IMR-90 (cell line): ENCODE results near the gene KLF7. TPM values are rescaled to one million over a fixed set of nuclear protein-coding genes. Genes with fewer than 3 reads are reported as not detected.

ENCODE experiments used
- ATAC-seq: fragments of 200-7000 bp; cut with Tn5 transposase; 2 replicates; pipeline ENCODE4 v1.9.1; 2020; ENCODE audit warnings: low read depth, mild to moderate bottlenecking, moderate library complexity
- BruUV-seq: library from RNA; stranded (reverse); fragments of 400-500 nt; replicated peaks from 2 replicates; lab custom pipeline; 2021; lab: Mats Ljungman, UMichigan
- CTCF ChIA-PET: fragments of 300-600 bp; formaldehyde crosslinking; extraction: SDS; loops from one replicate; lab custom pipeline; 2021; ENCODE audit warnings: antibody characterized with exemption; lab: Yijun Ruan, JAX
- POLR2A ChIA-PET: fragments of 300-600 bp; sonication (Branson Sonifier 250); formaldehyde crosslinking; loops from one replicate; lab custom pipeline; 2022; ENCODE audit warnings: antibody characterized with exemption; ENCODE audit not compliant: unreplicated experiment; lab: Charles Lee
- DNase-seq: peaks from one replicate; pipeline ENCODE4 v3.0.0; 2013
- H2AFZ ChIP-seq: replicated peaks from 2 replicates; pipeline ENCODE3; 2013; ENCODE audit warnings: low read length, mild to moderate bottlenecking; ENCODE audit not compliant: poor library complexity
- H2AK5ac ChIP-seq: 2 replicates; pipeline ENCODE4 v1.6.1; 2013; ENCODE audit warnings: low read depth, low read length, inconsistent platforms
- H2AK9ac ChIP-seq: replicated peaks from 2 replicates; pipeline ENCODE3; 2013; ENCODE audit warnings: mild to moderate bottlenecking, low read depth, low read length, moderate library complexity; ENCODE audit not compliant: poor library complexity
- H2BK120ac ChIP-seq: 2 replicates; pipeline ENCODE4 v1.6.1; 2013; ENCODE audit warnings: low read depth, low read length, inconsistent platforms
- H2BK15ac ChIP-seq: 3 replicates; pipeline ENCODE4 v1.6.1; 2013; ENCODE audit warnings: low read depth, low read length, inconsistent platforms
- H2BK20ac ChIP-seq: 2 replicates; pipeline ENCODE4 v1.6.1; 2013; ENCODE audit warnings: low read depth, mild to moderate bottlenecking, inconsistent platforms, low read length, moderate library complexity
- H2BK5ac ChIP-seq: 2 replicates; pipeline ENCODE4 v1.6.1; 2013; ENCODE audit warnings: mild to moderate bottlenecking, low read depth, low read length, inconsistent platforms; ENCODE audit not compliant: poor library complexity, severe bottlenecking
- H3K14ac ChIP-seq: replicated peaks from 2 replicates; pipeline ENCODE4 v1.6.1; 2013; ENCODE audit warnings: low read depth, low read length, inconsistent platforms
- H3K18ac ChIP-seq: 2 replicates; pipeline ENCODE4 v1.6.1; 2013; ENCODE audit warnings: low read depth, low read length, control low read depth
- H3K23ac ChIP-seq: 2 replicates; pipeline ENCODE4 v1.6.1; 2013; ENCODE audit warnings: low read depth, low read length, inconsistent platforms
- H3K27ac ChIP-seq: 2 replicates; pipeline ENCODE4 v1.5.1; 2013; ENCODE audit warnings: mild to moderate bottlenecking, control low read depth, low read length; ENCODE audit not compliant: insufficient read depth
- H3K27me3 ChIP-seq: 2 replicates; pipeline ENCODE4 v1.6.1; 2013; ENCODE audit warnings: low read length; ENCODE audit not compliant: control insufficient read depth, insufficient read depth
- H3K36me3 ChIP-seq: 2 replicates; pipeline ENCODE4 v1.6.1; 2013; ENCODE audit warnings: low read length, mixed read lengths; ENCODE audit not compliant: control insufficient read depth, insufficient read depth
- H3K4ac ChIP-seq: 2 replicates; pipeline ENCODE4 v1.6.1; 2013; ENCODE audit warnings: low read depth, low read length, inconsistent platforms
- H3K4me1 ChIP-seq: 2 replicates; pipeline ENCODE4 v1.6.1; 2013; ENCODE audit warnings: low read length, mixed read lengths; ENCODE audit not compliant: control insufficient read depth, insufficient read depth
- H3K4me2 ChIP-seq: 2 replicates; pipeline ENCODE4 v1.6.1; 2013; ENCODE audit warnings: low read depth, mild to moderate bottlenecking, control low read depth, low read length, moderate library complexity
- H3K4me3 ChIP-seq: 2 replicates; pipeline ENCODE4 v1.5.1; 2013; ENCODE audit warnings: low read depth, mild to moderate bottlenecking, control low read depth, low read length, moderate library complexity; ENCODE audit not compliant: insufficient read depth
- H3K56ac ChIP-seq: 2 replicates; pipeline ENCODE4 v1.6.1; 2013; ENCODE audit warnings: low read length, inconsistent platforms; ENCODE audit not compliant: insufficient read depth; ENCODE audit errors: extremely low read depth
- H3K79me1 ChIP-seq, 2 experiments: 2 replicates each; pipeline ENCODE4 v1.6.1; 2013; ENCODE audit warnings: low read length in 2 of 2, inconsistent platforms in 1 of 2, low read depth in 1 of 2
- H3K9ac ChIP-seq: 2 replicates; pipeline ENCODE4 v1.6.1; 2013; ENCODE audit warnings: low read depth, low read length, control low read depth
- H3K9me1 ChIP-seq: 2 replicates; pipeline ENCODE4 v1.6.1; 2013; ENCODE audit warnings: low read length, inconsistent platforms; ENCODE audit not compliant: insufficient read depth
- H3K9me3 ChIP-seq: 2 replicates; pipeline ENCODE4 v1.6.1; 2013; ENCODE audit warnings: low read length; ENCODE audit not compliant: control insufficient read depth, insufficient read depth
- H4K20me1 ChIP-seq: 2 replicates; pipeline ENCODE4 v1.6.1; 2013; ENCODE audit warnings: low read length, inconsistent platforms; ENCODE audit not compliant: insufficient read depth
- H4K5ac ChIP-seq: 2 replicates; pipeline ENCODE4 v1.6.1; 2013; ENCODE audit warnings: mild to moderate bottlenecking, low read depth, low read length, control low read depth
- H4K8ac ChIP-seq, 2 experiments: 2 replicates each; pipeline ENCODE4 v1.6.1; 2013; ENCODE audit warnings: low read depth in 2 of 2, low read length in 2 of 2, control low read depth in 1 of 2, inconsistent platforms in 1 of 2
- H4K91ac ChIP-seq: 2 replicates; pipeline ENCODE4 v1.6.1; 2013; ENCODE audit warnings: low read depth, low read length, inconsistent platforms; ENCODE audit not compliant: insufficient read depth
- CEBPB ChIP-seq: IDR thresholded peaks from 2 replicates; pipeline ENCODE4 v1.6.1; 2012; ENCODE audit warnings: low read depth, low read length, improper control_type of control experiment
- CHD1 ChIP-seq: IDR thresholded peaks from 2 replicates; pipeline ENCODE4 v1.6.1; 2012; ENCODE audit warnings: low read depth, low read length, improper control_type of control experiment
- FOS ChIP-seq: fragments of 150-350 bp; IDR thresholded peaks from 2 replicates; pipeline ENCODE4 v1.6.1; 2016; ENCODE audit warnings: low read depth, low read length
- POLR2A ChIP-seq: IDR thresholded peaks from 2 replicates; pipeline ENCODE4 v1.6.1; 2012; ENCODE audit warnings: mild to moderate bottlenecking, low read depth, low read length
- RFX5 ChIP-seq: IDR thresholded peaks from 2 replicates; pipeline ENCODE4 v1.8.0; 2012; ENCODE audit warnings: low read depth, mild to moderate bottlenecking, low read length, moderate library complexity
- SMC3 ChIP-seq: fragments of 150-350 bp; IDR thresholded peaks from 2 replicates; pipeline ENCODE4 v1.6.1; 2016; ENCODE audit warnings: low read depth, mild to moderate bottlenecking, antibody characterized with exemption, low read length, moderate library complexity
- WGBS, 2 experiments: methylation state at CpG; one replicate each; pipeline versions ENCODE4 v1.1.5 to v1.1.7; 2013; ENCODE audit warnings: missing lambda C conversion rate in 2 of 2; ENCODE audit not compliant: insufficient read length in 1 of 2; ENCODE audit errors: extremely low coverage in 2 of 2; 5-methylcytosine and 5-hydroxymethylcytosine counted together
- dilution Hi-C: fragments of 300-500 bp; cut with HindIII; formaldehyde crosslinking; loops from one replicate; pipeline ENCODE4 v1.14.3; 2018; ENCODE audit warnings: low sequenced_read_pairs; ENCODE audit not compliant: unreplicated experiment
- in situ Hi-C: fragments of 300-500 bp; cut with MboI; formaldehyde crosslinking; loops from 3 replicates; pipeline ENCODE4 v1.14.3; 2019; ENCODE audit warnings: low sequenced_read_pairs, inconsistent platforms, mixed read lengths
- intact Hi-C: fragments of 100-400 bp; cut with micrococcal nuclease; formaldehyde crosslinking; loops from 2 replicates; pipeline ENCODE4 v1.10.0; 2022
- polyA plus RNA-seq, 3 experiments: library from polyadenylated mRNA; depleted of rRNA; stranded (reverse); fragments of >200 nt; gene quantifications; 2 replicates each; pipeline ENCODE4 v1.2.3, GENCODE V29; 2012; ENCODE audit warnings: low replicate concordance in 1 of 3
- total RNA-seq: library from RNA; depleted of rRNA; stranded (reverse); fragments of >200 nt; gene quantifications from 2 replicates; pipeline ENCODE4 v1.2.3, GENCODE V29; 2012
- TF ChIP-seq, protein P1 (sequence below): fragments of 150-350 bp; IDR thresholded peaks from 2 replicates; pipeline ENCODE4 v1.6.1; 2017; ENCODE audit warnings: mild to moderate bottlenecking, antibody characterized with exemption, low read length, low read depth

The KLF7 gene
- total and polyA plus RNA-seq, 2 of the 4 experiments (the other 2 are of a cell fraction) = 23.1 to 28.5 TPM

DNA sequence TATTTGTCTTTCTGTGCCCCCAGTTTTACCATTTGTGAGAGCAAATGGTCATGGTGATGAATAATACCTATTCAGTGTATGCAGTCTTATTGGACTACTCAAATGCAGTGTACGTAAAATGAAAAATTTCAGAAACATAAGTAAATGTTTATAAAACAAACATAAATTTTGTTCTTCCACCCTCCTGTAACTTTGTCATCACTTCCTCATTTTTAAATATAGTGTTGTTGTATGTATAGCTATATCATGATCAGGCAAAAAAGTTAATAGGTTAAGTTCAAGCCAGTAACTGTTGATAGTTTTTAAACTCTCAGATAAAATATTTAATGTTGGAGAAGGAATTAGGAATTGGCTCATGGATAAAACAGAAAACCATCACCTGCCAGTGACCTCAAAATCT, 93.2 kb downstream of the KLF7 start:
- in situ Hi-C loops = no loop called here
- ATAC-seq = no peak
- Histone ChIP-seq H3K4ac (no peak overlapping the region), H2BK5ac (no peak overlapping the region), H4K91ac (no peak overlapping the region), H3K9me1 (peaks cover 10% of the 10 kb centered on the region; the same call in 1 of the 2 replicates), H3K4me3 (no peak overlapping the region), H3K36me3 (peaks cover 6% of the 10 kb centered on the region), H3K27me3 (no peaks in the 10 kb centered on the region), H4K5ac (no peak overlapping the region), H3K27ac (no peak overlapping the region), H2BK15ac (no peak overlapping the region), H2AK5ac (no peak overlapping the region), H2AK9ac (no peak overlapping the region), H2AFZ (no peak overlapping the region), H3K4me1 (peaks cover 2% of the 10 kb centered on the region), H3K56ac (no peak overlapping the region), H3K4me2 (no peak overlapping the region), H3K14ac (no peak overlapping the region), H3K79me1 (peaks cover 3 to 11% of the 10 kb centered on the region in 2 experiments; a peak in 1 of 4 replicates), H3K23ac (no peak overlapping the region), H3K9me3 (no peaks in the 10 kb centered on the region), H2BK120ac (no peak overlapping the region), H3K18ac (no peak overlapping the region), H3K9ac (no peak overlapping the region), H4K20me1 (no peaks in the 10 kb centered on the region), H2BK20ac (no peak overlapping the region), H4K8ac (no peak overlapping the region)
- no TSS peak for BruUV-seq
- intact Hi-C loops = loop anchor here (5.0 to 10.0 kb wide), 2 partner anchors 88 to 400 kb away; no protein-coding TSS in a partner anchor
- CTCF ChIA-PET = no interaction called here
- WGBS, 2 experiments = no CpG with 5 or more reads among the region's 1 CpG
- POLR2A ChIA-PET = no interaction called here
- TF ChIP-seq SMC3 = no peak
- TF ChIP-seq, protein P1, sequence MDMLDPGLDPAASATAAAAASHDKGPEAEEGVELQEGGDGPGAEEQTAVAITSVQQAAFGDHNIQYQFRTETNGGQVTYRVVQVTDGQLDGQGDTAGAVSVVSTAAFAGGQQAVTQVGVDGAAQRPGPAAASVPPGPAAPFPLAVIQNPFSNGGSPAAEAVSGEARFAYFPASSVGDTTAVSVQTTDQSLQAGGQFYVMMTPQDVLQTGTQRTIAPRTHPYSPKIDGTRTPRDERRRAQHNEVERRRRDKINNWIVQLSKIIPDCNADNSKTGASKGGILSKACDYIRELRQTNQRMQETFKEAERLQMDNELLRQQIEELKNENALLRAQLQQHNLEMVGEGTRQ = no peak
- TF ChIP-seq FOS = no peak
- TF ChIP-seq CEBPB = no peak
- TF ChIP-seq RFX5 = no peak
- TF ChIP-seq POLR2A = no peak
- no peak for TF ChIP-seq CHD1
- dilution Hi-C loops = no loop called here
- DNase-seq = no peak
